Measurements from ENCODE around the gene KLHDC4. TPM values are rescaled to one million over a fixed set of nuclear protein-coding genes. Genes with fewer than 3 reads are reported as not detected.

Gene KLHDC4
- total and polyA plus RNA-seq, 4 donors = 8.2 to 27.6 (median 14.2) TPM

GRCh38 chr16:87809150-87809902 is 43.5 kb upstream of the KLHDC4 start:
- WGBS = 76% methylated on average over 15 of the region's 15 CpGs
- H3K36me3 ChIP-seq (ENCODE audit: control insufficient read depth in 4 of 4, insufficient read depth in 3 of 4, low read depth in 1 of 4, low read length in 3 of 4) = no peaks in the 10 kb centered on the region
- H3K4me1 ChIP-seq (ENCODE audit: control insufficient read depth in 4 of 4, insufficient read depth in 4 of 4, low read length in 3 of 4) = no peaks in the 10 kb centered on the region
- no peak for TF ChIP-seq MAX (IDR thresholded peaks at IDR 0.05)
- TF ChIP-seq HNF4G (IDR thresholded peaks at IDR 0.05) = no peak
- TF ChIP-seq HNF4A (conservative IDR thresholded peaks at IDR 0.05) = no peak
- TF ChIP-seq NR2F2 (IDR thresholded peaks at IDR 0.05) = no peak
- no peak for TF ChIP-seq REST (IDR thresholded peaks at IDR 0.05)
- TF ChIP-seq FOXA2 (IDR thresholded peaks at IDR 0.05) = no peak
- TF ChIP-seq RXRA (IDR thresholded peaks at IDR 0.05) = no peak
- TF ChIP-seq SP1 (IDR thresholded peaks at IDR 0.05) = no peak
- no peak for TF ChIP-seq GABPA (IDR thresholded peaks at IDR 0.05 in 1 of 2, conservative IDR thresholded peaks at IDR 0.05 in 1 of 2)
- no peak for TF ChIP-seq EGR1 (IDR thresholded peaks at IDR 0.05; ENCODE audit: low read depth in 2 of 2)
- no peak for TF ChIP-seq ATF3 (IDR thresholded peaks at IDR 0.05)
- H3K4me3 ChIP-seq (ENCODE audit: low read depth in 1 of 3, low read length in 3 of 3) = no peak overlapping the region
- no peak overlapping the region for H3K9ac ChIP-seq (ENCODE audit: low read depth in 1 of 2, low read length in 2 of 2)
- H3K27me3 ChIP-seq (ENCODE audit: control insufficient read depth in 4 of 4, insufficient read depth in 4 of 4, low read length in 3 of 4) = no peaks in the 10 kb centered on the region
- H3K9me3 ChIP-seq (ENCODE audit: control insufficient read depth in 4 of 4, low read length in 3 of 4) = no peaks in the 10 kb centered on the region
- DNase-seq (ENCODE audit: low spot score) = no peak
- no peak overlapping the region for H3K27ac ChIP-seq (ENCODE audit: low read depth in 1 of 2, low read length in 2 of 2)

GRCh38 chr16:87808108-87808507 is 42.3 kb upstream of the KLHDC4 start:
- TF ChIP-seq GABPA (IDR thresholded peaks at IDR 0.05 in 1 of 2, conservative IDR thresholded peaks at IDR 0.05 in 1 of 2) (no peak), CTCF (IDR thresholded peaks at IDR 0.05; ENCODE audit: low read depth, low read length, missing input control) (no peak), REST (IDR thresholded peaks at IDR 0.05) (no peak), ATF3 (IDR thresholded peaks at IDR 0.05) (no peak), HNF4G (IDR thresholded peaks at IDR 0.05) (no peak), TAF1 (conservative IDR thresholded peaks at IDR 0.05) (no peak), RAD21 (IDR thresholded peaks at IDR 0.05) (no peak), ZBTB33 (IDR thresholded peaks at IDR 0.05) (no peak), HNF4A (conservative IDR thresholded peaks at IDR 0.05) (no peak), FOXA2 (IDR thresholded peaks at IDR 0.05) (no peak), NR2F2 (IDR thresholded peaks at IDR 0.05) (no peak), MAX (IDR thresholded peaks at IDR 0.05) (no peak), YY1 (IDR thresholded peaks at IDR 0.05) (no peak), FOXA1 (IDR thresholded peaks at IDR 0.05) (no peak), JUND (IDR thresholded peaks at IDR 0.05) (no peak), SP1 (IDR thresholded peaks at IDR 0.05) (no peak), RXRA (IDR thresholded peaks at IDR 0.05) (no peak)
- Histone ChIP-seq H3K9ac (ENCODE audit: low read depth in 1 of 2, low read length in 2 of 2) (no peak overlapping the region), H3K4me1 (ENCODE audit: control insufficient read depth in 4 of 4, insufficient read depth in 4 of 4, low read length in 3 of 4) (no peaks in the 10 kb centered on the region), H3K27me3 (ENCODE audit: control insufficient read depth in 4 of 4, insufficient read depth in 4 of 4, low read length in 3 of 4) (no peaks in the 10 kb centered on the region), H3K4me3 (ENCODE audit: low read depth in 1 of 3, low read length in 3 of 3) (no peak overlapping the region), H3K9me3 (ENCODE audit: control insufficient read depth in 4 of 4, low read length in 3 of 4) (no peaks in the 10 kb centered on the region), H3K27ac (ENCODE audit: low read depth in 1 of 2, low read length in 2 of 2) (no peak overlapping the region), H3K36me3 (ENCODE audit: control insufficient read depth in 4 of 4, insufficient read depth in 3 of 4, low read depth in 1 of 4, low read length in 3 of 4) (no peaks in the 10 kb centered on the region)
- DNase-seq (ENCODE audit: low spot score) = no peak
- 90% methylated on average over 6 of the region's 6 CpGs for WGBS

All from liver (tissue), 9 donors.